Breast epithelium (tissue), 4 donors: Measurements from ENCODE around the gene NIPAL3. TPM values are rescaled to one million over a fixed set of nuclear protein-coding genes. Genes with fewer than 3 reads are reported as not detected.
A peak's percentile ranks its signal among the peaks of the same experiment; 100 is the strongest.
"Not testable (repeated sequence)": the region's sequence is repeated elsewhere in the genome, so short reads cannot be mapped to it uniquely, and the experiment has no call there.

Experiments used
- DNase-seq, 2 donors: peaks; one replicate each; pipeline ENCODE4 v3.0.0-alpha.2; 2019; ENCODE audit warnings: low spot score in 2 of 2
- H3K27ac ChIP-seq, 2 donors: fragments of 200-600 bp; sonication (generic) in 1 of 2; one replicate each; pipeline ENCODE4 v1.5.1; 2016 to 2019; ENCODE audit warnings: mild to moderate bottlenecking in 1 of 2
- H3K27me3 ChIP-seq, 2 donors: fragments of 200-600 bp; sonication (generic) in 1 of 2; one replicate each; pipeline versions ENCODE4 v1.5.1 to v1.6.0; 2017 to 2019; ENCODE audit warnings: control low read depth in 1 of 2, mild to moderate bottlenecking in 1 of 2
- H3K36me3 ChIP-seq: fragments of 200-600 bp; one replicate; pipeline ENCODE4 v1.5.1; 2019
- H3K4me1 ChIP-seq, 2 donors: fragments of 200-600 bp; sonication (generic); one replicate each; pipeline ENCODE4 v1.5.1; 2016 to 2019; ENCODE audit warnings: control low read depth in 1 of 2
- H3K4me3 ChIP-seq, 3 donors: fragments of 200-600 bp; sonication (generic); 1 replicate in 2 of 3; 2 replicates in 1 of 3; pipeline ENCODE4 v1.5.1; 2016 to 2019; ENCODE audit warnings: mild to moderate bottlenecking in 3 of 3, moderate library complexity in 2 of 3
- H3K9me3 ChIP-seq, 2 donors: fragments of 200-600 bp; sonication (generic) in 1 of 2; one replicate each; pipeline ENCODE4 v1.5.1; 2016 to 2019; ENCODE audit warnings: control low read depth in 1 of 2
- CTCF ChIP-seq, 3 donors: fragments of 450-650 bp; IDR thresholded peaks; one replicate each; pipeline ENCODE4 v1.5.1; 2016 to 2017; ENCODE audit warnings: antibody characterized with exemption in 3 of 3, mild to moderate bottlenecking in 3 of 3, moderate library complexity in 3 of 3
- POLR2A ChIP-seq: fragments of 450-650 bp; IDR thresholded peaks from one replicate; pipeline ENCODE4 v1.6.1; 2016; ENCODE audit warnings: antibody characterized with exemption, mild to moderate bottlenecking, moderate library complexity
- POLR2AphosphoS5 ChIP-seq, 3 donors: sonication (generic); formaldehyde crosslinking; IDR thresholded peaks; one replicate each; pipeline ENCODE4 v1.6.1; 2017; ENCODE audit warnings: antibody characterized with exemption in 3 of 3
- intact Hi-C: fragments of 100-400 bp; cut with DNase I; formaldehyde crosslinking; loops from one replicate; pipeline ENCODE4 v1.15.1; 2023; ENCODE audit warnings: low total_unique reads
- total RNA-seq, 3 donors: library from RNA; depleted of rRNA; stranded (reverse); fragments of >200 nt; gene quantifications; one replicate each; pipeline ENCODE4 v1.1.0, GENCODE V29; 2016

Gene NIPAL3
- total RNA-seq, 3 donors from 2014 or later: 13.4 to 67.6 (median 28.5) TPM

GRCh38 chr1:24442764-24443163 lies 27.2 kb downstream of the NIPAL3 start:
- Histone ChIP-seq H3K27me3 (no peaks in the 10 kb centered on the region), H3K36me3 (no peaks in the 10 kb centered on the region), H3K4me3 (no peak overlapping the region), H3K9me3 (no peaks in the 10 kb centered on the region), H3K4me1 (peaks cover 0 to 9% of the 10 kb centered on the region in 2 donors), H3K27ac (peak overlapping the region; percentile 14 to 17)
- no peak for TF ChIP-seq CTCF (IDR thresholded peaks at IDR 0.05)
- TF ChIP-seq POLR2A: no peak
- no peak for TF ChIP-seq POLR2AphosphoS5 (IDR thresholded peaks at IDR 0.05)
- DNase-seq: no peak
- intact Hi-C loops: no loop called here

- peaks cover 0 to 5% of the 10 kb centered on the region in 2 donors for H3K4me1 ChIP-seq
- H3K27ac ChIP-seq: peak overlapping the region in 1 of 2 donors; percentile 22
- no peak overlapping the region for H3K4me3 ChIP-seq
- no peaks in the 10 kb centered on the region for H3K9me3 ChIP-seq
- TF ChIP-seq POLR2AphosphoS5 (IDR thresholded peaks at IDR 0.05) (no peak), CTCF (IDR thresholded peaks at IDR 0.05) (no peak), POLR2A (no peak)
- H3K27me3 ChIP-seq: no peaks in the 10 kb centered on the region
- intact Hi-C loops: no loop called here
- DNase-seq: no peak
- H3K36me3 ChIP-seq: no peaks in the 10 kb centered on the region
These were observed 27.6 kb downstream of the NIPAL3 start for GRCh38 chr1:24443241-24443656.

- H3K9me3 ChIP-seq, H3K27ac ChIP-seq, intact Hi-C loops, H3K36me3 ChIP-seq, H3K27me3 ChIP-seq, DNase-seq, H3K4me3 ChIP-seq, H3K4me1 ChIP-seq: not testable (repeated sequence)
These were observed 30.8 kb downstream of the NIPAL3 start for GRCh38 chr1:24446446-24446845.

- no peak for TF ChIP-seq POLR2AphosphoS5 (IDR thresholded peaks at IDR 0.05)
- TF ChIP-seq CTCF (IDR thresholded peaks at IDR 0.05): no peak
- no peak for TF ChIP-seq POLR2A
- Histone ChIP-seq H3K27ac (no peak overlapping the region), H3K36me3 (no peaks in the 10 kb centered on the region), H3K27me3 (no peaks in the 10 kb centered on the region), H3K9me3 (no peaks in the 10 kb centered on the region), H3K4me1 (no peaks in the 10 kb centered on the region), H3K4me3 (no peak overlapping the region)
- DNase-seq: no peak
- intact Hi-C loops: no loop called here
These were observed 34.7 kb downstream of the NIPAL3 start for GRCh38 chr1:24450316-24450715.

- H3K27ac ChIP-seq: no peak overlapping the region
- no peaks in the 10 kb centered on the region for H3K27me3 ChIP-seq
- intact Hi-C loops: no loop called here
- TF ChIP-seq POLR2A: no peak
- no peak for TF ChIP-seq CTCF (IDR thresholded peaks at IDR 0.05)
- no peak for TF ChIP-seq POLR2AphosphoS5 (IDR thresholded peaks at IDR 0.05)
- no peaks in the 10 kb centered on the region for H3K4me1 ChIP-seq
- no peaks in the 10 kb centered on the region for H3K9me3 ChIP-seq
- no peak overlapping the region for H3K4me3 ChIP-seq
- no peak for DNase-seq
- H3K36me3 ChIP-seq: no peaks in the 10 kb centered on the region
These were observed 35.3 kb downstream of the NIPAL3 start for GRCh38 chr1:24450857-24451397.

GRCh38 chr1:24451746-24452145 lies 36.1 kb downstream of the NIPAL3 start:
- no peak for TF ChIP-seq CTCF (IDR thresholded peaks at IDR 0.05)
- TF ChIP-seq POLR2AphosphoS5 (IDR thresholded peaks at IDR 0.05): no peak
- no peak for TF ChIP-seq POLR2A
- no peaks in the 10 kb centered on the region for H3K4me1 ChIP-seq
- no peak for DNase-seq
- H3K27me3 ChIP-seq: no peaks in the 10 kb centered on the region
- H3K9me3 ChIP-seq: no peaks in the 10 kb centered on the region
- H3K27ac ChIP-seq: no peak overlapping the region
- H3K36me3 ChIP-seq: no peaks in the 10 kb centered on the region
- no peak overlapping the region for H3K4me3 ChIP-seq
- intact Hi-C loops: no loop called here
